ENCODE measurements around the gene CNPY1. TPM values are rescaled to one million over a fixed set of nuclear protein-coding genes. Genes with fewer than 3 reads are reported as not detected.
A peak's percentile ranks its signal among the peaks of the same experiment; 100 is the strongest.

The CNPY1 gene
- total RNA-seq, 1 donor from 2014 or later = not detected

- Mint-ChIP-seq H3K36me3 (ENCODE audit: low read depth, unreplicated experiment) (peaks cover 3% of the 10 kb centered on the region), H3K4me3 (ENCODE audit: unreplicated experiment) (no peak overlapping the region), H3K27ac (ENCODE audit: unreplicated experiment) (no peak overlapping the region), H3K27me3 (ENCODE audit: low read depth, unreplicated experiment) (peaks cover 74% of the 10 kb centered on the region), H3K9me3 (ENCODE audit: unreplicated experiment) (peaks cover 2% of the 10 kb centered on the region), H3K4me1 (ENCODE audit: low read depth, unreplicated experiment) (no peaks in the 10 kb centered on the region)
- peaks cover 2% of the 10 kb centered on the region for H4K20me1 ChIP-seq (ENCODE audit: insufficient read depth, low read length)
- FAIRE-seq (no peak), DNase-seq (ENCODE audit: low read depth) (no peak)
- peaks cover 88% of the 10 kb centered on the region for H3K27me3 ChIP-seq (ENCODE audit: insufficient read depth, low read length)
- TF ChIP-seq CTCF (IDR thresholded peaks at IDR 0.05; ENCODE audit: insufficient read depth, low read depth, low read length) (no peak), EZH2 (IDR thresholded peaks at IDR 0.05; ENCODE audit: insufficient read depth, low read length) (no peak)
- no peaks in the 10 kb centered on the region for H3K79me2 ChIP-seq (ENCODE audit: insufficient read depth, low read length)
- no peak overlapping the region for H2AFZ ChIP-seq (ENCODE audit: low read depth, low read length)
- no peak overlapping the region for H3K9ac ChIP-seq (ENCODE audit: low read length)
- peaks cover 5% of the 10 kb centered on the region for H3K9me3 ChIP-seq (ENCODE audit: insufficient read depth, low read depth, low read length)
- H3K36me3 ChIP-seq (ENCODE audit: insufficient read depth, low read length) = no peaks in the 10 kb centered on the region
- no peak overlapping the region for H3K4me3 ChIP-seq (ENCODE audit: insufficient read depth, low read depth, low read length)
- no peak overlapping the region for H3K27ac ChIP-seq (ENCODE audit: low read depth, low read length)
- peaks cover 3% of the 10 kb centered on the region for H3K4me1 ChIP-seq (ENCODE audit: insufficient read depth, low read length)
- H3K4me2 ChIP-seq (ENCODE audit: low read length) = no peak overlapping the region
Measured at GRCh38 chr7:155460926-155461613, 85.3 kb downstream of the CNPY1 start.

GRCh38 chr7:155459700-155460461 lies 86.5 kb downstream of the CNPY1 start:
- Histone ChIP-seq H3K9me3 (ENCODE audit: insufficient read depth, low read depth, low read length) (peaks cover 5% of the 10 kb centered on the region), H3K27ac (ENCODE audit: low read depth, low read length) (no peak overlapping the region), H3K9ac (ENCODE audit: low read length) (no peak overlapping the region), H3K36me3 (ENCODE audit: insufficient read depth, low read length) (no peaks in the 10 kb centered on the region), H4K20me1 (ENCODE audit: insufficient read depth, low read length) (peaks cover 4% of the 10 kb centered on the region), H2AFZ (ENCODE audit: low read depth, low read length) (no peak overlapping the region), H3K79me2 (ENCODE audit: insufficient read depth, low read length) (no peaks in the 10 kb centered on the region), H3K4me3 (ENCODE audit: insufficient read depth, low read depth, low read length) (no peak overlapping the region), H3K27me3 (ENCODE audit: insufficient read depth, low read length) (peaks cover 88% of the 10 kb centered on the region), H3K4me2 (ENCODE audit: low read length) (no peak overlapping the region), H3K4me1 (ENCODE audit: insufficient read depth, low read length) (peaks cover 3% of the 10 kb centered on the region)
- no peak overlapping the region for H3K4me3 Mint-ChIP-seq (ENCODE audit: unreplicated experiment)
- TF ChIP-seq CTCF (IDR thresholded peaks at IDR 0.05; ENCODE audit: insufficient read depth, low read depth, low read length) (no peak), EZH2 (IDR thresholded peaks at IDR 0.05; ENCODE audit: insufficient read depth, low read length) (peak; percentile 30)
- peaks cover 73% of the 10 kb centered on the region for H3K27me3 Mint-ChIP-seq (ENCODE audit: low read depth, unreplicated experiment)
- DNase-seq (ENCODE audit: low read depth) (no peak), FAIRE-seq (no peak)
- H3K9me3 Mint-ChIP-seq (ENCODE audit: unreplicated experiment) = peaks cover 4% of the 10 kb centered on the region
- peaks cover 3% of the 10 kb centered on the region for H3K36me3 Mint-ChIP-seq (ENCODE audit: low read depth, unreplicated experiment)
- H3K27ac Mint-ChIP-seq (ENCODE audit: unreplicated experiment) = peak overlapping the region; percentile 88
- H3K4me1 Mint-ChIP-seq (ENCODE audit: low read depth, unreplicated experiment) = no peaks in the 10 kb centered on the region
